Glutamatergic neuron (in vitro differentiated cells): ENCODE results near the gene ZNF74. TPM values are rescaled to one million over a fixed set of nuclear protein-coding genes. Genes with fewer than 3 reads are reported as not detected.

Experiments
- DNase-seq: peaks from one replicate; pipeline ENCODE4 v3.0.0; 2022
- H3K27ac Mint-ChIP-seq: one replicate; pipeline ENCODE4 v1.8.0; 2020; ENCODE audit warnings: mild to moderate bottlenecking, mixed read lengths, inconsistent platforms; ENCODE audit not compliant: unreplicated experiment
- H3K27me3 Mint-ChIP-seq: one replicate; pipeline ENCODE4 v1.8.0; 2020; ENCODE audit warnings: mild to moderate bottlenecking, moderate library complexity, mixed read lengths, inconsistent platforms; ENCODE audit not compliant: unreplicated experiment
- H3K36me3 Mint-ChIP-seq: one replicate; pipeline ENCODE4 v1.8.0; 2020; ENCODE audit warnings: mild to moderate bottlenecking, mixed read lengths, inconsistent platforms; ENCODE audit not compliant: unreplicated experiment
- H3K4me1 Mint-ChIP-seq: one replicate; pipeline ENCODE4 v1.8.0; 2020; ENCODE audit warnings: mild to moderate bottlenecking, low read depth, mixed read lengths, inconsistent platforms; ENCODE audit not compliant: unreplicated experiment
- H3K4me3 Mint-ChIP-seq: one replicate; pipeline ENCODE4 v1.8.0; 2020; ENCODE audit warnings: mild to moderate bottlenecking, mixed read lengths, inconsistent platforms; ENCODE audit not compliant: unreplicated experiment
- H3K9me3 Mint-ChIP-seq: one replicate; pipeline ENCODE4 v1.8.0; 2020; ENCODE audit warnings: mild to moderate bottlenecking, moderate library complexity, mixed read lengths, inconsistent platforms; ENCODE audit not compliant: unreplicated experiment
- CTCF ChIP-seq: fragments of 200-600 bp; sonication (generic); IDR thresholded peaks from one replicate; pipeline ENCODE4 v1.5.0; 2021; ENCODE audit not compliant: partially characterized antibody, unreplicated experiment
- total RNA-seq: library from RNA; stranded (reverse); fragmentation: NEBNext Ultra II Directional; extraction: Animal tissue kit (Norgen Biotek cat#: 25700); gene quantifications from one replicate; pipeline ENCODE4 v1.2.1, GENCODE V29; 2021; ENCODE audit not compliant: unreplicated experiment

Gene ZNF74
- total RNA-seq, 1 donor from 2014 or later = 50.3 TPM

- peak overlapping the region; percentile 20 for H3K4me3 Mint-ChIP-seq
- peak; percentile 97 for TF ChIP-seq CTCF
- H3K36me3 Mint-ChIP-seq = no peaks in the 10 kb centered on the region
- peaks cover 3% of the 10 kb centered on the region for H3K27me3 Mint-ChIP-seq
- H3K4me1 Mint-ChIP-seq = no peaks in the 10 kb centered on the region
- DNase-seq = peak; percentile 73
- peaks cover 2% of the 10 kb centered on the region for H3K9me3 Mint-ChIP-seq
- H3K27ac Mint-ChIP-seq = no peak overlapping the region
These were observed 24.3 kb downstream of the ZNF74 start for GRCh38 chr22:20418211-20418788.

- peaks cover 2% of the 10 kb centered on the region for H3K4me1 Mint-ChIP-seq
- H3K4me3 Mint-ChIP-seq = no peak overlapping the region
These were observed 25.7 kb downstream of the ZNF74 start for GRCh38 chr22:20419664-20419951.

GRCh38 chr22:20420157-20420842 is 26.3 kb downstream of the ZNF74 start:
- Mint-ChIP-seq H3K9me3 (peaks cover 7% of the 10 kb centered on the region), H3K27ac (no peak overlapping the region), H3K27me3 (peaks cover 5% of the 10 kb centered on the region), H3K4me3 (no peak overlapping the region), H3K4me1 (peaks cover 2% of the 10 kb centered on the region), H3K36me3 (peaks cover 4% of the 10 kb centered on the region)
- no peak for TF ChIP-seq CTCF
- no peak for DNase-seq

More at GRCh38 chr22:20419664-20419951, 25.7 kb downstream of the ZNF74 start:
- Mint-ChIP-seq H3K27ac (no peak overlapping the region), H3K27me3 (peaks cover 5% of the 10 kb centered on the region), H3K9me3 (peaks cover 7% of the 10 kb centered on the region), H3K36me3 (peaks cover 4% of the 10 kb centered on the region)
- no peak for DNase-seq
- TF ChIP-seq CTCF = no peak

- no peak overlapping the region for H3K27ac Mint-ChIP-seq
- peaks cover 2% of the 10 kb centered on the region for H3K4me1 Mint-ChIP-seq
- H3K9me3 Mint-ChIP-seq = peaks cover 7% of the 10 kb centered on the region
- no peak overlapping the region for H3K4me3 Mint-ChIP-seq
- H3K27me3 Mint-ChIP-seq = peaks cover 5% of the 10 kb centered on the region
- no peak for TF ChIP-seq CTCF
- H3K36me3 Mint-ChIP-seq = peaks cover 4% of the 10 kb centered on the region
- no peak for DNase-seq
These were observed 27.5 kb downstream of the ZNF74 start for GRCh38 chr22:20421507-20421874.

GRCh38 chr22:20422271-20423007 is 28.5 kb downstream of the ZNF74 start:
- no peak for DNase-seq
- peaks cover 12% of the 10 kb centered on the region for H3K27me3 Mint-ChIP-seq
- H3K36me3 Mint-ChIP-seq = peaks cover 4% of the 10 kb centered on the region

More at GRCh38 chr22:20422271-20423007, 28.5 kb downstream of the ZNF74 start:
- H3K4me3 Mint-ChIP-seq = no peak overlapping the region
- no peak for TF ChIP-seq CTCF
- peaks cover 2% of the 10 kb centered on the region for H3K4me1 Mint-ChIP-seq
- H3K9me3 Mint-ChIP-seq = peaks cover 7% of the 10 kb centered on the region
- no peak overlapping the region for H3K27ac Mint-ChIP-seq
